Muscle layer of colon (tissue), 2 donors: Measurements from ENCODE around the gene CD81.

ENCODE experiments used
- H3K27ac ChIP-seq: one replicate; pipeline ENCODE4 v1.7.0; 2013; ENCODE audit warnings: low read depth, mild to moderate bottlenecking, low read length, moderate library complexity
- H3K27me3 ChIP-seq, 2 donors: one replicate each; pipeline ENCODE4 v1.7.0; 2013; ENCODE audit warnings: low read length in 2 of 2, mild to moderate bottlenecking in 2 of 2; ENCODE audit not compliant: insufficient read depth in 2 of 2, control insufficient read depth in 1 of 2
- H3K36me3 ChIP-seq: one replicate; pipeline ENCODE4 v1.7.0; 2013; ENCODE audit warnings: mild to moderate bottlenecking, low read length; ENCODE audit not compliant: insufficient read depth
- H3K4me1 ChIP-seq: one replicate; pipeline ENCODE4 v1.7.0; 2013; ENCODE audit warnings: mild to moderate bottlenecking, low read length; ENCODE audit not compliant: insufficient read depth
- H3K4me3 ChIP-seq, 2 donors: one replicate each; pipeline ENCODE4 v1.7.0; 2013; ENCODE audit warnings: low read length in 2 of 2, low read depth in 1 of 2, mild to moderate bottlenecking in 1 of 2, moderate library complexity in 1 of 2
- H3K9ac ChIP-seq: one replicate; pipeline ENCODE4 v1.7.0; 2013; ENCODE audit warnings: low read length
- H3K9me3 ChIP-seq: one replicate; pipeline ENCODE4 v1.7.0; 2013; ENCODE audit warnings: mild to moderate bottlenecking, low read length
- donor health status: abdominal sarcoma.
- donor health status: Adenocarcinoma of cecum.

The CD81 gene

GRCh38 chr11:2431395-2431794 is 54.3 kb downstream of the CD81 start:
- no peaks in the 10 kb centered on the region for H3K4me1 ChIP-seq
- H3K9ac ChIP-seq, result no peak overlapping the region
- H3K27me3 ChIP-seq, result peaks cover 4 to 6% of the 10 kb centered on the region in 2 donors
- no peak overlapping the region for H3K27ac ChIP-seq
- no peaks in the 10 kb centered on the region for H3K36me3 ChIP-seq
- no peak overlapping the region for H3K4me3 ChIP-seq
- no peaks in the 10 kb centered on the region for H3K9me3 ChIP-seq

- peaks cover 4 to 6% of the 10 kb centered on the region in 2 donors for H3K27me3 ChIP-seq
- no peak overlapping the region for H3K4me3 ChIP-seq
- no peaks in the 10 kb centered on the region for H3K36me3 ChIP-seq
- no peak overlapping the region for H3K9ac ChIP-seq
- H3K4me1 ChIP-seq, result no peaks in the 10 kb centered on the region
- H3K27ac ChIP-seq, result no peak overlapping the region
- H3K9me3 ChIP-seq, result no peaks in the 10 kb centered on the region
Observed at GRCh38 chr11:2432171-2432621, 55.1 kb downstream of the CD81 start.

- H3K27ac ChIP-seq, result no peak overlapping the region
- peaks cover 4 to 6% of the 10 kb centered on the region in 2 donors for H3K27me3 ChIP-seq
Observed at GRCh38 chr11:2432628-2433071, 55.5 kb downstream of the CD81 start.

GRCh38 chr11:2433106-2433925 is 56.2 kb downstream of the CD81 start:
- no peaks in the 10 kb centered on the region for H3K36me3 ChIP-seq
- H3K4me1 ChIP-seq, result no peaks in the 10 kb centered on the region
- peaks cover 4 to 6% of the 10 kb centered on the region in 2 donors for H3K27me3 ChIP-seq
- no peak overlapping the region for H3K4me3 ChIP-seq
- H3K9me3 ChIP-seq, result no peaks in the 10 kb centered on the region
- H3K9ac ChIP-seq, result no peak overlapping the region
- no peak overlapping the region for H3K27ac ChIP-seq

More at GRCh38 chr11:2432628-2433071, 55.5 kb downstream of the CD81 start:
- H3K36me3 ChIP-seq, result no peaks in the 10 kb centered on the region
- H3K4me1 ChIP-seq, result no peaks in the 10 kb centered on the region
- no peak overlapping the region for H3K9ac ChIP-seq
- no peaks in the 10 kb centered on the region for H3K9me3 ChIP-seq
- no peak overlapping the region for H3K4me3 ChIP-seq

- Histone ChIP-seq H3K27ac (no peak overlapping the region), H3K36me3 (no peaks in the 10 kb centered on the region), H3K9ac (no peak overlapping the region), H3K4me3 (no peak overlapping the region), H3K9me3 (no peaks in the 10 kb centered on the region), H3K27me3 (peaks cover 4 to 6% of the 10 kb centered on the region in 2 donors), H3K4me1 (no peaks in the 10 kb centered on the region)
Observed at GRCh38 chr11:2434008-2434407, 56.9 kb downstream of the CD81 start.

- H3K36me3 ChIP-seq, result no peaks in the 10 kb centered on the region
- no peak overlapping the region for H3K4me3 ChIP-seq
- H3K9me3 ChIP-seq, result no peaks in the 10 kb centered on the region
- peaks cover 4 to 6% of the 10 kb centered on the region in 2 donors for H3K27me3 ChIP-seq
- H3K9ac ChIP-seq, result no peak overlapping the region
- H3K4me1 ChIP-seq, result no peaks in the 10 kb centered on the region
- H3K27ac ChIP-seq, result no peak overlapping the region
Observed at GRCh38 chr11:2434506-2435255, 57.6 kb downstream of the CD81 start.

GRCh38 chr11:2435288-2436012 is 58.3 kb downstream of the CD81 start:
- H3K9ac ChIP-seq, result no peak overlapping the region
- no peaks in the 10 kb centered on the region for H3K4me1 ChIP-seq
- no peak overlapping the region for H3K27ac ChIP-seq
- H3K9me3 ChIP-seq, result no peaks in the 10 kb centered on the region
- H3K4me3 ChIP-seq, result no peak overlapping the region
- no peaks in the 10 kb centered on the region for H3K36me3 ChIP-seq
- H3K27me3 ChIP-seq, result peaks cover 4 to 6% of the 10 kb centered on the region in 2 donors

- no peaks in the 10 kb centered on the region for H3K4me1 ChIP-seq
- H3K4me3 ChIP-seq, result no peak overlapping the region
- no peaks in the 10 kb centered on the region for H3K9me3 ChIP-seq
- H3K36me3 ChIP-seq, result no peaks in the 10 kb centered on the region
- no peak overlapping the region for H3K27ac ChIP-seq
- H3K27me3 ChIP-seq, result peaks cover 4 to 6% of the 10 kb centered on the region in 2 donors
- no peak overlapping the region for H3K9ac ChIP-seq
Observed at GRCh38 chr11:2436013-2436520, 59.0 kb downstream of the CD81 start.

GRCh38 chr11:2436521-2437031 is 59.5 kb downstream of the CD81 start:
- no peak overlapping the region for H3K9ac ChIP-seq

GRCh38 chr11:2437516-2437915 is 60.4 kb downstream of the CD81 start:
- Histone ChIP-seq H3K4me3 (no peak overlapping the region), H3K27ac (no peak overlapping the region), H3K9ac (no peak overlapping the region), H3K27me3 (peaks cover 4 to 6% of the 10 kb centered on the region in 2 donors), H3K4me1 (no peaks in the 10 kb centered on the region), H3K9me3 (no peaks in the 10 kb centered on the region), H3K36me3 (no peaks in the 10 kb centered on the region)

More at GRCh38 chr11:2436521-2437031, 59.5 kb downstream of the CD81 start:
- H3K27me3 ChIP-seq, result peaks cover 4 to 6% of the 10 kb centered on the region in 2 donors
- H3K27ac ChIP-seq, result no peak overlapping the region
- no peaks in the 10 kb centered on the region for H3K36me3 ChIP-seq
- no peaks in the 10 kb centered on the region for H3K9me3 ChIP-seq
- no peaks in the 10 kb centered on the region for H3K4me1 ChIP-seq
- no peak overlapping the region for H3K4me3 ChIP-seq

GRCh38 chr11:2439820-2440219 is 62.7 kb downstream of the CD81 start:
- Histone ChIP-seq H3K27me3 (peaks cover 0 to 12% of the 10 kb centered on the region in 2 donors), H3K9me3 (no peaks in the 10 kb centered on the region), H3K4me3 (no peak overlapping the region), H3K36me3 (no peaks in the 10 kb centered on the region), H3K27ac (no peak overlapping the region), H3K9ac (no peak overlapping the region), H3K4me1 (no peaks in the 10 kb centered on the region)
